Stimulated activated effector memory CD8-positive, alpha-beta T cell treated with anti-CD3 and anti-CD28 coated beads, Interleukin-12 subunit alpha, Interleukin-12 subunit beta, amount 100 ng/mL, for 72 hours (primary cell): ENCODE results near the gene NOP14.
A peak's percentile ranks its signal among the peaks of the same experiment; 100 is the strongest.
"Not testable (repeated sequence)": the region's sequence is repeated elsewhere in the genome, so short reads cannot be mapped to it uniquely, and the experiment has no call there.

Experiments
- ATAC-seq: fragments of 150-1000 bp; cut with Tn5 transposase; 2 replicates; pipeline ENCODE4 v1.10.0; 2021
- DNase-seq, 2 donors: peaks; one replicate each; pipeline ENCODE4 v3.0.0; 2021 to 2022; ENCODE audit warnings: low spot score in 2 of 2
- H3K27ac Mint-ChIP-seq: one replicate; pipeline ENCODE4 v1.8.0; 2022; ENCODE audit warnings: mild to moderate bottlenecking, mixed read lengths
- H3K36me3 Mint-ChIP-seq: one replicate; pipeline ENCODE4 v1.8.0; 2022; ENCODE audit warnings: mild to moderate bottlenecking, mixed read lengths
- H3K4me1 Mint-ChIP-seq: one replicate; pipeline ENCODE4 v1.8.0; 2022; ENCODE audit warnings: mixed read lengths
- H3K4me3 Mint-ChIP-seq: one replicate; pipeline ENCODE4 v1.8.0; 2022; ENCODE audit warnings: mild to moderate bottlenecking, mixed read lengths
- H3K9me3 Mint-ChIP-seq: one replicate; pipeline ENCODE4 v1.8.0; 2022; ENCODE audit warnings: mixed read lengths

Gene NOP14

GRCh38 chr4:2963175-2963965 is at the start of gene NOP14, which contains the start of gene GRK4:
Gene NOP14 (minus strand): TSS chr4:2963406. CDS start chr4:2963319, 87 bp downstream.
Gene GRK4 (plus strand): TSS chr4:2963571. CDS start chr4:2964071, 500 bp downstream.
- peak within 1 kb of the TSS; percentile 92 for H3K27ac Mint-ChIP-seq
- H3K9me3 Mint-ChIP-seq: no peaks in the 10 kb centered on the region
- H3K4me1 Mint-ChIP-seq: peaks cover 42% of the 10 kb centered on the region

GRCh38 chr4:3011456-3012220 is 48.4 kb upstream of the NOP14 start:
- H3K4me1 Mint-ChIP-seq: peaks cover 30% of the 10 kb centered on the region
- H3K9me3 Mint-ChIP-seq: no peaks in the 10 kb centered on the region
- no peak for ATAC-seq
- no peak for DNase-seq
- no peaks in the 10 kb centered on the region for H3K36me3 Mint-ChIP-seq
- no peak overlapping the region for H3K4me3 Mint-ChIP-seq
- H3K27ac Mint-ChIP-seq: no peak overlapping the region

More at GRCh38 chr4:2963175-2963965, at the start of gene NOP14, which contains the start of gene GRK4:
- peaks cover 48% of the 10 kb centered on the region for H3K36me3 Mint-ChIP-seq
- ATAC-seq: peak; percentile 91
- peak within 1 kb of the TSS; percentile 91 for H3K4me3 Mint-ChIP-seq
- peak; percentile 91 to 97 for DNase-seq

DNA sequence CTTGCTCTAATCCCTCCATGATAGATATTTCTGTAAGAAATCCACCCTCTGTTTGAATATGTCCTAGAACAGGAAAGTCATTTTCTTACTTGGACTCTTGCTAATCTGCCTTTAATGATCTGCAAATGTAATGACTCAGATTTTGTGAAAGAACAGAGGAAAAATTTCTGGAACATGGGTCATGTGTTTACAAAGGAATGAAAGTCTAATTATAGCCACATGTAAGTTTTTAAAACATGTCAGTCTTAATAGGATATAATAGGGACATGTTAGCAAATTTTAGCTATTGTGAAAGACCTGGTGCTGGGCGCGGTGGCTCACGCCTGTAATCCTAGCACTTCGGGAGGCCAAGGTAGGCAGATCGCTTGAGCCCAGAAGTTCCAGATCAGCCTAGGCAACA is 47.8 kb upstream of the NOP14 start:
- no peaks in the 10 kb centered on the region for H3K36me3 Mint-ChIP-seq
- no peaks in the 10 kb centered on the region for H3K9me3 Mint-ChIP-seq
- DNase-seq: no peak
- H3K4me1 Mint-ChIP-seq: peaks cover 30% of the 10 kb centered on the region
- ATAC-seq: no peak
- H3K4me3 Mint-ChIP-seq: no peak overlapping the region
- H3K27ac Mint-ChIP-seq: peak overlapping the region; percentile 79

- Mint-ChIP-seq H3K4me1 (peaks cover 30% of the 10 kb centered on the region), H3K27ac (peak overlapping the region; percentile 79), H3K4me3 (no peak overlapping the region), H3K36me3 (no peaks in the 10 kb centered on the region), H3K9me3 (no peaks in the 10 kb centered on the region)
- DNase-seq: no peak
- no peak for ATAC-seq
Measured at GRCh38 chr4:3010577-3010976, 47.4 kb upstream of the NOP14 start.

- Mint-ChIP-seq H3K36me3 (no peaks in the 10 kb centered on the region), H3K4me3 (peak overlapping the region; percentile 16), H3K27ac (peak overlapping the region; percentile 79), H3K9me3 (no peaks in the 10 kb centered on the region), H3K4me1 (peaks cover 24% of the 10 kb centered on the region)
- ATAC-seq (peak; percentile 74), DNase-seq (peak in 1 of 2 donors; percentile 57)
Measured at GRCh38 chr4:3009422-3009821, 46.2 kb upstream of the NOP14 start.

DNA sequence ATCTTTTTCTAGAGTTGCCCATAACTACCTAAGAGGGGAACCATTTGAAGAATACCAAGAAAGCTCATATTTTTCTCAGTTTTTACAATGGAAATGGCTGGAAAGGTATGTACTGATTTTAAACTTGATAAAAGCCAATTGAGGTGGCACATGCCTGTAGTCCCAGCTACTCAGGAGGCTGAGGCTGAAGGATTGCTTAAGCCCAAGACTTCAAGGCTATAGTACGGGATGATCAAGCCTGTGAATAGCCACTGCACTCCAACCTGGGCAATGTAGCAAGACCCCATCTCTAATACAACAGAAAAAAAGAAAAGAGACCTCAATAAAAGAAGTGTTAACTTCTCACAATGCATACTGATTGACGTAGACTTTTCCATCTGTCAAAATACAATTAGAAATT is 44.5 kb upstream of the NOP14 start:
- Mint-ChIP-seq H3K36me3 (no peaks in the 10 kb centered on the region), H3K4me3 (no peak overlapping the region), H3K27ac (no peak overlapping the region), H3K4me1 (peaks cover 13% of the 10 kb centered on the region), H3K9me3 (no peaks in the 10 kb centered on the region)
- no peak for ATAC-seq
- no peak for DNase-seq

DNA sequence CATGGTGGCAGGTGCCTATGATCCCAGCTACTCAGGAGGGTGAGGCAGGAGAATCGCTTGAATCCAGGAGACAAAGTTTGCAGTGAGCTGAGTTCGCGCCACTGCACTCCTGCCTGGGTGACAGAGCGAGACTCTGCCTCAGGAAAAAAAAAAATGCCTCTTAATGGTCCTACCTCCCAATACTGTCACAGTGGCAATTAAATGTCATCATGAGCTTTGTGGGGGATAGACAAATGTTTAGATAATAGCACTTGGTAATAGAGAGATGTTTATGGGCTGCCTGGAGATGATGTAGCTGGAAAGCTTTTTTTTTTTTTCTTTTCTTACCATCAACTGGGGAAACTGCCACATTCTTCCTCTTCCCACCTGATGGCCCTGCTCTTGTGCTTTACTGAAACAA is 33.2 kb upstream of the NOP14 start:
- no peak for DNase-seq
- no peak for ATAC-seq
- no peaks in the 10 kb centered on the region for H3K9me3 Mint-ChIP-seq
- H3K4me3 Mint-ChIP-seq: no peak overlapping the region
- H3K27ac Mint-ChIP-seq: no peak overlapping the region
- no peaks in the 10 kb centered on the region for H3K4me1 Mint-ChIP-seq
- no peaks in the 10 kb centered on the region for H3K36me3 Mint-ChIP-seq

- DNase-seq: no peak
- no peaks in the 10 kb centered on the region for H3K9me3 Mint-ChIP-seq
- H3K4me3 Mint-ChIP-seq: no peak overlapping the region
- no peak for ATAC-seq
- H3K27ac Mint-ChIP-seq: no peak overlapping the region
- H3K36me3 Mint-ChIP-seq: no peaks in the 10 kb centered on the region
- no peaks in the 10 kb centered on the region for H3K4me1 Mint-ChIP-seq
Measured at GRCh38 chr4:2995546-2996265, 32.5 kb upstream of the NOP14 start.

DNA sequence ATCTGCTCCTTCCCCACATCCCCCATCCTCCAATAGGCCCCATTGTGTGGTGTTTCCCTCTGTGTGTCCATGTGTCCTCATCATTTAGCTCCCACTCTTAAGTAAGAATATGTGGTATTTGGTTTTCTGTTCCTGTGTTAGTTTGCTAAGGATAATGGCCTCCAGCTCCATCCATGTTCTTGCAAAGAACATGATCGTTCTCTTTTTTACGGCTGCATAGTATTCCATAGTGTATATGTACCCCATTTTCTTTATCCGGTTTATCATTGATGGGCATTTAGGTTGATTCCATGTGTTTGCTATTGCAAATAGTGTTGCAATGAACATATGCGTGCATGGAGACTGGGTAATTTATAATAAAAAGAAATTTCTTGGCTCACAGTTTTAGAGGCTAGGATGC is 31.7 kb upstream of the NOP14 start:
- DNase-seq (no peak), ATAC-seq (no peak)
- H3K36me3 Mint-ChIP-seq: no peaks in the 10 kb centered on the region
- no peaks in the 10 kb centered on the region for H3K4me1 Mint-ChIP-seq
- no peak overlapping the region for H3K27ac Mint-ChIP-seq
- no peaks in the 10 kb centered on the region for H3K9me3 Mint-ChIP-seq
- H3K4me3 Mint-ChIP-seq: no peak overlapping the region

GRCh38 chr4:2991243-2991642 is 28.0 kb upstream of the NOP14 start:
- Mint-ChIP-seq H3K4me1 (no peaks in the 10 kb centered on the region), H3K27ac (no peak overlapping the region), H3K9me3 (no peaks in the 10 kb centered on the region), H3K36me3 (no peaks in the 10 kb centered on the region), H3K4me3 (no peak overlapping the region)
- ATAC-seq (no peak), DNase-seq (no peak)

GRCh38 chr4:2983715-2984114 is 20.5 kb upstream of the NOP14 start:
- not testable (repeated sequence) for H3K36me3 Mint-ChIP-seq, H3K4me1 Mint-ChIP-seq, H3K27ac Mint-ChIP-seq, H3K9me3 Mint-ChIP-seq, DNase-seq, H3K4me3 Mint-ChIP-seq, ATAC-seq

GRCh38 chr4:2982012-2982411 is 18.8 kb upstream of the NOP14 start:
- Mint-ChIP-seq H3K9me3 (no peaks in the 10 kb centered on the region), H3K4me1 (peaks cover 8% of the 10 kb centered on the region), H3K4me3 (no peak overlapping the region), H3K36me3 (no peaks in the 10 kb centered on the region), H3K27ac (no peak overlapping the region)
- no peak for DNase-seq
- no peak for ATAC-seq

GRCh38 chr4:2981256-2981819 is 18.1 kb upstream of the NOP14 start:
- Mint-ChIP-seq H3K27ac (no peak overlapping the region), H3K4me3 (no peak overlapping the region), H3K36me3 (no peaks in the 10 kb centered on the region), H3K9me3 (no peaks in the 10 kb centered on the region), H3K4me1 (peaks cover 8% of the 10 kb centered on the region)
- ATAC-seq (no peak), DNase-seq (no peak)

DNA sequence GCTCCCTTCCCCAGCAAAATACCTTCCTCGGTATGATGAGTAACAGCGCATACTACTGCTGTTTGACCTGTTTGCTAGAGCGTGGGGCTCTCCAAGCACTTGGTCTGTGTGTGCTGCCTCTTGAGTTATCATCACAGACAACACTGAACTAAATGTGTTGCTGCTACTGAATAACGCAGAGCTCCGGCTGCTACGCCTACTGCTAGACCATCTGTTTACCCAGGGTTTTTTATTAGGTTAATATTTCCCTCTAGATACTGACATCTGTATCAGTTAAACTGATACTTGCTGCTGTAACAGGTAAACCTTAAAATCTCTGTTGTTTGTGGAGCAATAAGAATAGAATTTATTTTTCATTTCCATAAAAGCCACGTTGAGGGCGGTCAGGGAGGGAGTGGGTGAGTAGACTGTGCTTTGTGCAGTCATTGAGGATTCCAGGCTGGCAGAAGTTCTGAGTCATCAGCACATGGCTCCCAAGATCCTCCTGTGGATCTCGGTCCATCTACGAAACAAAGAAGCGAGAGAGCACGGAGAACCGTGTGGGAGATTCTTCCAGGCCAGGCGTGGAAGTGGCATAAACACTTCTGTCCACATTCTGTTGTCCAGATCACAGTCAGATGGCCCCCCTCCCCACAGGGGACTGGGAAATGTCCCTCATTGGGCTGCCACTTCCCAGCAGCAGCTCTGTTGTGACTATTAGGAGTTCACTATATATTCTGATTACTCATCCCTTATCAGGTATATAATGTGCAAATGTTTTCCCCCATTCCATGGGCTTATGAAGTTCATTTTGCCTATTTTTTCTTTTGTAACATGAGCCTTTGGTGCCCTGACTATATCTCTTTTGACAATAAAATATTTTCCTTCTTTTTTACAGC is 14.2 kb upstream of the NOP14 start:
- H3K27ac Mint-ChIP-seq: no peak overlapping the region
- DNase-seq: no peak
- peaks cover 16% of the 10 kb centered on the region for H3K4me1 Mint-ChIP-seq
- no peak for ATAC-seq
- H3K4me3 Mint-ChIP-seq: no peak overlapping the region
- H3K9me3 Mint-ChIP-seq: no peaks in the 10 kb centered on the region
- H3K36me3 Mint-ChIP-seq: peaks cover 5% of the 10 kb centered on the region
